HepG2 (cell line): Measurements from ENCODE around the gene CDKN1A. TPM values are rescaled to one million over a fixed set of nuclear protein-coding genes. Genes with fewer than 3 reads are reported as not detected.
A peak's percentile ranks its signal among the peaks of the same experiment; 100 is the strongest.

ENCODE experiments used
- CEBPG ChIP-seq: IDR thresholded peaks from 2 replicates; pipeline ENCODE4 v1.6.1; 2016
- DPF2 ChIP-seq: sonication (generic); formaldehyde crosslinking; IDR thresholded peaks from 2 replicates; pipeline ENCODE4 v1.4.0; 2020; ENCODE audit warnings: mild to moderate bottlenecking, low read depth, missing genetic modification reagents, borderline replicate concordance
- FOXA3 ChIP-seq: IDR thresholded peaks from 2 replicates; pipeline ENCODE4 v1.6.1; 2016; ENCODE audit warnings: missing genetic modification reagents, missing compliant biosample characterization
- FOXK1 ChIP-seq: sonication (generic); formaldehyde crosslinking; IDR thresholded peaks from 2 replicates; pipeline ENCODE4 v1.4.0; 2020; ENCODE audit warnings: low read depth, missing genetic modification reagents, borderline replicate concordance
- HIVEP1 ChIP-seq: sonication (generic); formaldehyde crosslinking; IDR thresholded peaks from 2 replicates; pipeline ENCODE4 v1.4.0; 2020; ENCODE audit warnings: mild to moderate bottlenecking, missing genetic modification reagents
- HMG20A ChIP-seq: IDR thresholded peaks from 2 replicates; pipeline ENCODE4 v1.6.1; 2016; ENCODE audit warnings: borderline replicate concordance
- IRF2 ChIP-seq: IDR thresholded peaks from 2 replicates; pipeline ENCODE4 v1.6.1; 2018; ENCODE audit warnings: missing genetic modification reagents, missing compliant biosample characterization
- JARID2 ChIP-seq: sonication (generic); formaldehyde crosslinking; IDR thresholded peaks from 2 replicates; pipeline ENCODE4 v1.8.1; 2023; ENCODE audit warnings: missing genetic modification reagents, inconsistent platforms; ENCODE audit not compliant: insufficient replicate concordance
- KDM4B ChIP-seq: sonication (generic); formaldehyde crosslinking; IDR thresholded peaks from 2 replicates; pipeline ENCODE4 v1.4.0; 2020; ENCODE audit warnings: missing genetic modification reagents
- NAIF1 ChIP-seq: sonication (generic); formaldehyde crosslinking; IDR thresholded peaks from 2 replicates; pipeline ENCODE4 v1.5.0; 2020; ENCODE audit warnings: mild to moderate bottlenecking, missing genetic modification reagents, borderline replicate concordance
- NFYC ChIP-seq: IDR thresholded peaks from 2 replicates; pipeline ENCODE4 v1.6.1; 2016; ENCODE audit warnings: missing genetic modification reagents, missing compliant biosample characterization
- ONECUT2 ChIP-seq: sonication (generic); formaldehyde crosslinking; IDR thresholded peaks from 2 replicates; pipeline ENCODE4 v1.4.0; 2020; ENCODE audit warnings: missing genetic modification reagents
- RFX3 ChIP-seq: IDR thresholded peaks from 2 replicates; pipeline ENCODE4 v1.6.1; 2016; ENCODE audit warnings: missing biosample characterization, missing genetic modification reagents
- SALL1 ChIP-seq: sonication (generic); formaldehyde crosslinking; IDR thresholded peaks from 2 replicates; pipeline ENCODE4 v1.8.0; 2022; ENCODE audit warnings: mild to moderate bottlenecking, missing genetic modification reagents
- SNAPC2 ChIP-seq: sonication (generic); formaldehyde crosslinking; IDR thresholded peaks from 2 replicates; pipeline ENCODE4 v1.8.1; 2022; ENCODE audit warnings: mild to moderate bottlenecking, missing genetic modification reagents
- ZKSCAN8 ChIP-seq: IDR thresholded peaks from 2 replicates; pipeline ENCODE4 v1.6.1; 2016; ENCODE audit warnings: borderline replicate concordance, missing genetic modification reagents, missing compliant biosample characterization
- ZNF614 ChIP-seq: IDR thresholded peaks from 2 replicates; pipeline ENCODE4 v1.6.1; 2018; ENCODE audit warnings: missing biosample characterization, missing genetic modification reagents, inconsistent platforms, borderline replicate concordance
- ZNF747 ChIP-seq: sonication (generic); formaldehyde crosslinking; IDR thresholded peaks from 2 replicates; pipeline ENCODE4 v1.8.1; 2023; ENCODE audit warnings: missing genetic modification reagents, mild to moderate bottlenecking, borderline replicate concordance
- ZNF816 ChIP-seq: sonication (generic); formaldehyde crosslinking; IDR thresholded peaks from 2 replicates; pipeline ENCODE4 v1.8.0; 2022; ENCODE audit warnings: missing genetic modification reagents, mild to moderate bottlenecking, borderline replicate concordance
- polyA plus RNA-seq, 8 experiments: library from polyadenylated mRNA; depleted of rRNA in 3 of 8; stranded (reverse) in 7 of 8; unstranded in 1 of 8; fragments of >200 nt; fragmentation: Illumina TruSeq in 4 of 8; extraction: Trizol in 4 of 8; gene quantifications; 2 replicates each; pipeline versions ENCODE4 v1.2.1 to v1.2.3, GENCODE V29; 2011 to 2016; ENCODE audit warnings: low read depth in 4 of 8, missing spikeins in 1 of 8, mixed read lengths in 1 of 8; ENCODE audit not compliant: insufficient read depth in 1 of 8
- total RNA-seq, 5 experiments: library from RNA; depleted of rRNA; stranded (reverse); fragments of >200 nt; fragmentation: Illumina TruSeq; extraction: Trizol; gene quantifications; 2 replicates each; pipeline ENCODE4 v1.2.3, GENCODE V29; 2016; ENCODE audit warnings: low read depth in 1 of 5
- TF ChIP-seq, protein P1 (sequence below): sonication (generic); formaldehyde crosslinking; IDR thresholded peaks from 2 replicates; pipeline ENCODE4 v1.4.0; 2020; ENCODE audit warnings: low read depth, missing genetic modification reagents
- TF ChIP-seq, protein P2 (sequence below): sonication (generic); formaldehyde crosslinking; conservative IDR thresholded peaks from 2 replicates; pipeline ENCODE4 v1.8.0; 2022; ENCODE audit warnings: mild to moderate bottlenecking, moderate library complexity, missing genetic modification reagents
- TF ChIP-seq, protein P3 (sequence below): sonication (generic); formaldehyde crosslinking; IDR thresholded peaks from 2 replicates; pipeline ENCODE4 v1.4.0; 2020; ENCODE audit warnings: missing genetic modification reagents
- TF ChIP-seq, protein P4 (sequence below): fragments of 450-650 bp; IDR thresholded peaks from 2 replicates; pipeline ENCODE4 v1.6.1; 2017

Gene CDKN1A
- total and polyA plus RNA-seq, 2 of the 13 experiments (the other 11 are each of a cell fraction or from before 2014, with no cell fraction given) = 60.7 to 92.1 TPM

DNA sequence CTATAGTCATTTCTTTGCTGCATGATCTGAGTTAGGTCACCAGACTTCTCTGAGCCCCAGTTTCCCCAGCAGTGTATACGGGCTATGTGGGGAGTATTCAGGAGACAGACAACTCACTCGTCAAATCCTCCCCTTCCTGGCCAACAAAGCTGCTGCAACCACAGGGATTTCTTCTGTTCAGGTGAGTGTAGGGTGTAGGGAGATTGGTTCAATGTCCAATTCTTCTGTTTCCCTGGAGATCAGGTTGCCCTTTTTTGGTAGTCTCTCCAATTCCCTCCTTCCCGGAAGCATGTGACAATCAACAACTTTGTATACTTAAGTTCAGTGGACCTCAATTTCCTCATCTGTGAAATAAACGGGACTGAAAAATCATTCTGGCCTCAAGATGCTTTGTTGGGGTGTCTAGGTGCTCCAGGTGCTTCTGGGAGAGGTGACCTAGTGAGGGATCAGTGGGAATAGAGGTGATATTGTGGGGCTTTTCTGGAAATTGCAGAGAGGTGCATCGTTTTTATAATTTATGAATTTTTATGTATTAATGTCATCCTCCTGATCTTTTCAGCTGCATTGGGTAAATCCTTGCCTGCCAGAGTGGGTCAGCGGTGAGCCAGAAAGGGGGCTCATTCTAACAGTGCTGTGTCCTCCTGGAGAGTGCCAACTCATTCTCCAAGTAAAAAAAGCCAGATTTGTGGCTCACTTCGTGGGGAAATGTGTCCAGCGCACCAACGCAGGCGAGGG is 594 bp upstream of the CDKN1A start (continued):
- TF ChIP-seq JARID2 (CRISPR knock-in tag) (peak; percentile 31), HMG20A (CRISPR knock-in tag) (peak; percentile 75; the same call in 1 of the 2 replicates), KDM4B (peak; percentile 72; the same call in 1 of the 2 replicates), ZKSCAN8 (CRISPR knock-in tag) (peak; percentile 18; the same call in 1 of the 2 replicates), ZNF747 (no peak), SALL1 (CRISPR knock-in tag) (peak; percentile 55; the same call in 1 of the 2 replicates), HIVEP1 (CRISPR knock-in tag) (no peak), CEBPG (CRISPR knock-in tag) (peak; percentile 75), FOXK1 (0 out of 2 replicates have a peak, but pooled peaks have one; percentile 41), ZNF614 (CRISPR knock-in tag) (peak; percentile 20; the same call in 1 of the 2 replicates), DPF2 (CRISPR knock-in tag) (no peak), IRF2 (CRISPR knock-in tag) (peak; percentile 59; the same call in 1 of the 2 replicates), NFYC (peak; percentile 49; the same call in 1 of the 2 replicates), RFX3 (CRISPR knock-in tag) (peak; percentile 68; the same call in 1 of the 2 replicates), FOXA3 (peak; percentile 66; the same call in 1 of the 2 replicates), SNAPC2 (CRISPR knock-in tag) (peak; percentile 10; the same call in 1 of the 2 replicates), ONECUT2 (CRISPR knock-in tag) (peak; percentile 12; the same call in 1 of the 2 replicates), NAIF1 (CRISPR knock-in tag) (no peak; the same call in 1 of the 2 replicates), ZNF816 (CRISPR knock-in tag) (peak; percentile 58; the same call in 1 of the 2 replicates)
- TF ChIP-seq, protein P1, sequence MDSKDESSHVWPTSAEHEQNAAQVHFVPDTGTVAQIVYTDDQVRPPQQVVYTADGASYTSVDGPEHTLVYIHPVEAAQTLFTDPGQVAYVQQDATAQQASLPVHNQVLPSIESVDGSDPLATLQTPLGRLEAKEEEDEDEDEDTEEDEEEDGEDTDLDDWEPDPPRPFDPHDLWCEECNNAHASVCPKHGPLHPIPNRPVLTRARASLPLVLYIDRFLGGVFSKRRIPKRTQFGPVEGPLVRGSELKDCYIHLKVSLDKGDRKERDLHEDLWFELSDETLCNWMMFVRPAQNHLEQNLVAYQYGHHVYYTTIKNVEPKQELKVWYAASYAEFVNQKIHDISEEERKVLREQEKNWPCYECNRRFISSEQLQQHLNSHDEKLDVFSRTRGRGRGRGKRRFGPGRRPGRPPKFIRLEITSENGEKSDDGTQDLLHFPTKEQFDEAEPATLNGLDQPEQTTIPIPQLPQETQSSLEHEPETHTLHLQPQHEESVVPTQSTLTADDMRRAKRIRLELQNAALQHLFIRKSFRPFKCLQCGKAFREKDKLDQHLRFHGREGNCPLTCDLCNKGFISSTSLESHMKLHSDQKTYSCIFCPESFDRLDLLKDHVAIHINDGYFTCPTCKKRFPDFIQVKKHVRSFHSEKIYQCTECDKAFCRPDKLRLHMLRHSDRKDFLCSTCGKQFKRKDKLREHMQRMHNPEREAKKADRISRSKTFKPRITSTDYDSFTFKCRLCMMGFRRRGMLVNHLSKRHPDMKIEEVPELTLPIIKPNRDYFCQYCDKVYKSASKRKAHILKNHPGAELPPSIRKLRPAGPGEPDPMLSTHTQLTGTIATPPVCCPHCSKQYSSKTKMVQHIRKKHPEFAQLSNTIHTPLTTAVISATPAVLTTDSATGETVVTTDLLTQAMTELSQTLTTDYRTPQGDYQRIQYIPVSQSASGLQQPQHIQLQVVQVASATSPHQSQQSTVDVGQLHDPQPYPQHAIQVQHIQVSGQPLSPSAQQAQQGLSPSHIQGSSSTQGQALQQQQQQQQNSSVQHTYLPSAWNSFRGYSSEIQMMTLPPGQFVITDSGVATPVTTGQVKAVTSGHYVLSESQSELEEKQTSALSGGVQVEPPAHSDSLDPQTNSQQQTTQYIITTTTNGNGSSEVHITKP = no peak
- TF ChIP-seq, protein P2, sequence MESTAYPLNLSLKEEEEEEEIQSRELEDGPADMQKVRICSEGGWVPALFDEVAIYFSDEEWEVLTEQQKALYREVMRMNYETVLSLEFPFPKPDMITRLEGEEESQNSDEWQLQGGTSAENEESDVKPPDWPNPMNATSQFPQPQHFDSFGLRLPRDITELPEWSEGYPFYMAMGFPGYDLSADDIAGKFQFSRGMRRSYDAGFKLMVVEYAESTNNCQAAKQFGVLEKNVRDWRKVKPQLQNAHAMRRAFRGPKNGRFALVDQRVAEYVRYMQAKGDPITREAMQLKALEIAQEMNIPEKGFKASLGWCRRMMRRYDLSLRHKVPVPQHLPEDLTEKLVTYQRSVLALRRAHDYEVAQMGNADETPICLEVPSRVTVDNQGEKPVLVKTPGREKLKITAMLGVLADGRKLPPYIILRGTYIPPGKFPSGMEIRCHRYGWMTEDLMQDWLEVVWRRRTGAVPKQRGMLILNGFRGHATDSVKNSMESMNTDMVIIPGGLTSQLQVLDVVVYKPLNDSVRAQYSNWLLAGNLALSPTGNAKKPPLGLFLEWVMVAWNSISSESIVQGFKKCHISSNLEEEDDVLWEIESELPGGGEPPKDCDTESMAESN (CRISPR knock-in tag) = peak; percentile 2; the same call in 1 of the 2 replicates
- TF ChIP-seq, protein P3, sequence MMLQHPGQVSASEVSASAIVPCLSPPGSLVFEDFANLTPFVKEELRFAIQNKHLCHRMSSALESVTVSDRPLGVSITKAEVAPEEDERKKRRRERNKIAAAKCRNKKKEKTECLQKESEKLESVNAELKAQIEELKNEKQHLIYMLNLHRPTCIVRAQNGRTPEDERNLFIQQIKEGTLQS (CRISPR knock-in tag) = no peak
- TF ChIP-seq, protein P4, sequence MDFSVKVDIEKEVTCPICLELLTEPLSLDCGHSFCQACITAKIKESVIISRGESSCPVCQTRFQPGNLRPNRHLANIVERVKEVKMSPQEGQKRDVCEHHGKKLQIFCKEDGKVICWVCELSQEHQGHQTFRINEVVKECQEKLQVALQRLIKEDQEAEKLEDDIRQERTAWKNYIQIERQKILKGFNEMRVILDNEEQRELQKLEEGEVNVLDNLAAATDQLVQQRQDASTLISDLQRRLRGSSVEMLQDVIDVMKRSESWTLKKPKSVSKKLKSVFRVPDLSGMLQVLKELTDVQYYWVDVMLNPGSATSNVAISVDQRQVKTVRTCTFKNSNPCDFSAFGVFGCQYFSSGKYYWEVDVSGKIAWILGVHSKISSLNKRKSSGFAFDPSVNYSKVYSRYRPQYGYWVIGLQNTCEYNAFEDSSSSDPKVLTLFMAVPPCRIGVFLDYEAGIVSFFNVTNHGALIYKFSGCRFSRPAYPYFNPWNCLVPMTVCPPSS = no peak
